Esophagus muscularis mucosa (tissue), 3 donors: ENCODE results near the gene HCCS.

Source experiments
- CTCF ChIP-seq, 3 experiments: fragments of 200-600 bp in 2 of 3; fragments of 450-650 bp in 1 of 3; sonication (generic) in 2 of 3; IDR thresholded peaks; one replicate each; pipeline ENCODE4 v1.5.1; 2017 to 2019; ENCODE audit warnings: antibody characterized with exemption in 3 of 3, mild to moderate bottlenecking in 2 of 3, moderate library complexity in 1 of 3
- POLR2A ChIP-seq: fragments of 450-650 bp; IDR thresholded peaks from one replicate; pipeline ENCODE4 v1.6.1; 2017; ENCODE audit warnings: antibody characterized with exemption, moderate library complexity, mild to moderate bottlenecking, low read depth

DNA sequence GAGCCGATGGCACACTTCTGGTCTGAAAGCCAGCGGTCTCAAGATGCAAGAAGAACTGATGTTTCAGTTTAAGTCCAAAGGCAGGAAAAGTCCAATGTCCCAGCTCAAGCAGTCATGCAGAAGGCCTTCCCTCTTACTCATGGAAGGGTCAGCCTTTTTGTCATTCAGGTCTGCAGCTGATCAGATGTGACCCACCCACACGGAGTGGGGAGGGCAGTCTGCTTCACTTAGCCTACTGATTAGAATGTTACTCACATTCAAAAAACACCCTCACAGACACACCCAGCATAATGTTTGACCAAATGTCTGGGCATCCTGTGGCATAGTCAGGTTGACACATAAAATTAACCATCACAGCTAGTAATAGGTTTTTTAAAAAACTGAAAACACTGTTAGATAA is 6.6 kb downstream of the HCCS start:
- TF ChIP-seq CTCF (IDR thresholded peaks at IDR 0.05) (no peak), POLR2A (no peak)
